ENCODE results near the gene BBIP1. TPM values are rescaled to one million over a fixed set of nuclear protein-coding genes. Genes with fewer than 3 reads are reported as not detected.

The BBIP1 gene
- total and polyA plus RNA-seq, 9 of the 15 experiments (the other 6 are each of a cell fraction or from before 2014, with no cell fraction given): 5.2 to 31.0 (median 19.4) TPM

- TF ChIP-seq ZNF512 (tag; IDR thresholded peaks at IDR 0.05): no peak
- TF ChIP-seq ZNF232 (CRISPR knock-in tag; IDR thresholded peaks at IDR 0.05): no peak
- no peak for TF ChIP-seq RFX5 (IDR thresholded peaks at IDR 0.05; ENCODE audit: low read depth, low read length)
- TF ChIP-seq NCOR1 (IDR thresholded peaks at IDR 0.05): peak; percentile 94
- no peak for TF ChIP-seq PKNOX1 (IDR thresholded peaks at IDR 0.05)
- no peak for TF ChIP-seq ZNF778 (CRISPR knock-in tag; IDR thresholded peaks at IDR 0.05)
- TF ChIP-seq TEAD1 (CRISPR knock-in tag; IDR thresholded peaks at IDR 0.05): peak in 1 of 2 experiments; percentile 67; a peak in 1 of 4 replicates
- no peak for TF ChIP-seq ZBTB49 (CRISPR knock-in tag; IDR thresholded peaks at IDR 0.05; ENCODE audit: borderline replicate concordance)
- 0 out of 2 replicates have a peak, but pooled peaks have one; percentile 53 for TF ChIP-seq ZNF197 (CRISPR knock-in tag; IDR thresholded peaks at IDR 0.05; ENCODE audit: low read depth)
- TF ChIP-seq ZBTB5 (IDR thresholded peaks at IDR 0.05): no peak
- TF ChIP-seq TBP (optimal IDR thresholded peaks at IDR 0.05; ENCODE audit: low read depth, low read length): no peak
- no peak for TF ChIP-seq ZFP1 (CRISPR knock-in tag; IDR thresholded peaks at IDR 0.05)
- TF ChIP-seq GTF3C2 (IDR thresholded peaks at IDR 0.05; ENCODE audit: borderline replicate concordance, extremely low read depth, insufficient read length): no peak
- no peak for TF ChIP-seq ZC3H8 (IDR thresholded peaks at IDR 0.05)
- no peak for TF ChIP-seq NR2C2 (CRISPR knock-in tag; IDR thresholded peaks at IDR 0.05)
- no peak for TF ChIP-seq NR2C2 (tag; IDR thresholded peaks at IDR 0.05)
- peak; percentile 72; the same call in 1 of the 2 replicates for TF ChIP-seq CC2D1A (IDR thresholded peaks at IDR 0.05)
- peak; percentile 97 for TF ChIP-seq CBFA2T3 (IDR thresholded peaks at IDR 0.05)
Observed at GRCh38 chr10:110858297-110858934, 60.6 kb downstream of the BBIP1 start (continued).

Data from K562 (cell line).